ENCODE results near the gene CCDC28B.

Gene CCDC28B

DNA sequence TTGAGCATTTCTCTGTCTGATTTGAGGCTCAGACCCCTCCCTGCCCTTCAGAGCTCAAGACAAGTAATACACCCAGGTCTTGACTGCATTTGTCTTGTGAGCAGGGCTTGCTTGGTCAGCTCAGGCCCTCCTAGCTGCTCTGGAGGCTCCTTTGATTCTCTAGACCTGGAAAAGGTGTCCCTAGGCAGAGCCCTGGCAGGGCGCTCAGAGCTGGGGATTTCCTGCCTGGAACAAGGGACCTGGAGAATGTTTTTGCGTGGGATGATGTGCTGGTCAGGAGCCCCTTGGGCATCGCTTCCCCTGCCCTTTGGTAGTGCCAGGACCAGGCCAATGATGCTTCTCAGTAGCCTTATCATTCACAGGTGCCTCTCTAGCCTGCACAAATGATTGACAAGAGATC is 4.9 kb upstream of the CCDC28B start:
- DNase-seq, result no peak

DNA sequence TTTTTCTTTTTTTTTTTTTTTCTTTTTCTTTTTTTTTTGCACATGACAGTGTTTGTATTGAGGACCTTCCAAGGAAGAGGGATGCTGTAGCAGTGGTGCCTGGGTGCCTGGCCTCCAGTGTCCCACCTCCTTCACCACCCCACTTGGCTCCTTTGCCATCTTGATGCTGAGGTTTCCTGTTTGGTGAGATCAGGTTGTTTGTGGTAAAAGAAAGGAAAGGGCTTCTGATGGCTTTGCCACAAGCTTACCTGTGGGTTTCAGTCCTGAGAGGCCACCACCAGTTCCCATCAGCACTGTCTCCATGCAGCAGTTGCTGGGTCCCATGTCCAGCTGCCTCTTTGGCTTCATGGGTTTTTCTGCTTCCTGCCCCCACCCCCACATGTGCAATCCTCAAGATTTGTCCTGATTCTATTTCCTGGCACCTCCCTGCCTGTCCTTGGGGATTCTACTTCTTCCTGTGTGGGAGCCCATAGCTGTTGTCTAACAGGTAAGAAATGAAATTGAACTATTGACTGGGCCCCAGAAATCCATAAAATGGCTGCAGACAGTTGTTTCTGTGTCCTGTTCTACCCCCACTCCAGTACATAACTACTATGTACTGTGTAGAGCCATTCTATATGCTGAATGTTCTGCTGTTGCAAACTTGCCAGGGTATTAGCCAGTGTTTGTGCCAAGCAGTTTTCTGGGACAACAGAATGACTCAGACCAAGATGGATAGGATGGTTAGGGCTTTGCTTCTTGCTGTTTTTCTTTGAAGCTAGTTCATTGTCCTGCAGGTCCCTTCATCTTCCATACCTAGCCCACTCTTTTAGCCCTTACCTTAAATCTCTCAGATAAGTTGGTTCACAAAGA is 4.2 kb upstream of the CCDC28B start:
- DNase-seq, result no peak

DNA sequence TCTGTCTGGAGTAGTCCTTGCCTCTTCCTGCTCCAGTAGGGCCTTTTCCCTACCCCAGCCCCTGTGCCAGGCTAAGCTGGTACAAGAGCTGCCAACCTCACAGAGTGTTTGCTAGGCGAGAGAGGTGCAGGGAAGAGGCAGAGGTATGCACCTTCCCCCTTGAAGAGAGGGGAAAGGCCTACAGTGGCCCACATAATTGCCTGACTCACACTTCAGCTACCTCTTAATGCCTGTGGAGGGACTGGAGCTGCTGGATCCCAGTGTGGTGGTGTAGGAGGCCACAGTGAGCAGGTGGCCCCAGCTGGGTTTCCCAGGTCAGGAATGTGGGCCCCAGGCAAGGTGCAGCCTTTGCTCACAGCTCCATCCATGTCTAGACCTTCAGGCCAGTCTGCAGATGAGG is 3.3 kb upstream of the CCDC28B start:
- no peak for DNase-seq

DNA sequence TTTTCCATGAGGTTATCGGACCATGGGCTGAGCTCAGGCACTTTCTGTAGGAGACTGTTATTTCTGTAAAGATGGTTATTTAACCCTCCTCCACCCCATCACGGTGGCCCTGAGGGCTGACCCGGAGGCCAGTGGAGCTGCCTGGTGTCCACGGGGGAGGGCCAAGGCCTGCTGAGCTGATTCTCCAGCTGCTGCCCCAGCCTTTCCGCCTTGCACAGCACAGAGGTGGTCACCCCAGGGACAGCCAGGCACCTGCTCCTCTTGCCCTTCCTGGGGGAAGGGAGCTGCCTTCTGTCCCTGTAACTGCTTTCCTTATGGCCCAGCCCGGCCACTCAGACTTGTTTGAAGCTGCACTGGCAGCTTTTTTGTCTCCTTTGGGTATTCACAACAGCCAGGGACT is 2.6 kb upstream of the CCDC28B start:
- DNase-seq, result no peak

DNA sequence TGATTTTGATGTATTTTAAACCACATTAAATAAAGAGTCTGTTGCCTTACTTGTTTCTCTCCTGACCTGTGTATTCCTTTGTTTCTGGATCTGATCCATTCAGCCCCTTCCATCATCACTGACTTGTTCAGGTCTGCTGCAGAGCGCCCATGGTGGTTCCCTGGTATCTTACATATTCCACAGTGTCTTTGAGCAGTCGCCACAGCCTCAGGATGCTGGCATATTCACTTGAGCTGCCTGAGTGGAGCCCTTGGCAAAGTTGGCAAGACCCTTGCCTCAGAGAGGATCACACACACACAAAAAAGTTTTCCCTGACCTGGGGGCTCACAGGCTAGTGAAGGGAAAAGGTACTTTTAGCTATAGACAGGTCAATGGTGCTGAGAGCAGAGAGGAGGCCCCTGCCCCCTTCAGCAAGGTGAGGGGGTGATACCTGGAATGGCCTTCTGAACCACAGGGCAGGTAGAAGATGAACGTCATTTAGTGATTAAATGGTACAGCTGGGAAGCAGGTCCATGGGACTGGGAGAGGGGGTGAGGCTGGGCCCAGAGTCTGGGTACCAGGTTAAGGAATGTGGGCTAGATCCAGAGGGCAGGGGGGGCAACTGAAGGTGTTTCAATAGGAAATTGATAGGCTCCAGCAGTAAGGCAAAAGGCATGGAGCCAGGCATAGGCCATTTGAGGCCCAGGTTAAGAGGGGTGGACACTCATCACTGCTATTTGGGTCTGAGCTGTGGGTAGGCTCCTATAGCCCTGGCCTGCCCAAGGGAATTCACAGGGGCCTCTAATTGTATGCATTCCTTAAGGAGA is 2.0 kb upstream of the CCDC28B start:
- DNase-seq, result no peak

DNA sequence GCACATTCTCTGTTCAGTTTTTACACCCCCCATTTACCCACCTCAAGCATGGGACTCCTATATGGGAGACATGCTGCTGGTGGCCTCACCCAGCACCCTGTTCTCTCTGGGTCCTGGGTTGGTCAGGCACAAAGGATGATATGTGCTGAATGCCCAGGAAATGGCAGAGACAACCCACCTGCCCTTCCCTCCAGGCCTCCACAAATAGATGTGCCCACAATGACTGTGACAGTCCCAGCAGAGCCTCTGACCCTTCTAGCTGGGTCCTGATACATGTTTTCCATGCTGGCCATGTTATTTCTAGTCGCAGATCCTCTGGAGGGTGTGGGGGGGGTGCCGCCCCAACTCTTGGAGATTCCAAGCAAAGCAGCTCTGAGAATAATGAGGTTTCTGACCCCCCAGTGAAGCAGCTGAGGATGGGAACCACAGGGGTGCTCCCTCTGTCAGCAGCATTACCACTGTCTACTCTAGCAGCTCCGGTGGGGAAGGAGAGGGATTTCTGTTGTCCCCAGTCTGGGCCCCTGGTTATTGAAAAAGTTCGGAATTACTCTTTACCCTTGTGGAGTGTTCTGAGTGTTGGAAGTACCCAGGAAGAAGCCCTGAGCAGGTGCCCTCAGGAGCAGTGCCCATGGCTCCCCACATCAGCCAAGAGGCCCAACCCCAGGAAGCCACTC is 1.2 kb upstream of the CCDC28B start:
- DNase-seq, result no peak

DNA sequence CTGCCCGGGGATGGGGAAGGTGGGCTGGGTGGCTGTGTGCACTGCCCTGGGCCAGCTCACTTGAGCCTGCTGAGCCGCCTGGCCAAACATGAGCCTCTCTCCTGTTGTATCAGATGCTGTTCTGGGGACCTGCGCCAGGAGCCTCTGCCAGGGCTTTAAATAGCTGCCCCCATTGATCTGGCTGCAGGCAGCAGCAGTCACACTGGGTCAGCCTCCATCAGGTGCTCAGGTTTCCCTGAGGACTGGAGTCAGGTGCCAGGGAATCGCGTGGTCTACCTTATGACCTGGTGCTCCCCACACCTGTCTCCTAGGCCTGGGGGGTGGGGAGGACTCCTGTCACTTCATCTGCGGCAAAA is 700 bp upstream of the CCDC28B start:
- no peak for DNase-seq

DNA sequence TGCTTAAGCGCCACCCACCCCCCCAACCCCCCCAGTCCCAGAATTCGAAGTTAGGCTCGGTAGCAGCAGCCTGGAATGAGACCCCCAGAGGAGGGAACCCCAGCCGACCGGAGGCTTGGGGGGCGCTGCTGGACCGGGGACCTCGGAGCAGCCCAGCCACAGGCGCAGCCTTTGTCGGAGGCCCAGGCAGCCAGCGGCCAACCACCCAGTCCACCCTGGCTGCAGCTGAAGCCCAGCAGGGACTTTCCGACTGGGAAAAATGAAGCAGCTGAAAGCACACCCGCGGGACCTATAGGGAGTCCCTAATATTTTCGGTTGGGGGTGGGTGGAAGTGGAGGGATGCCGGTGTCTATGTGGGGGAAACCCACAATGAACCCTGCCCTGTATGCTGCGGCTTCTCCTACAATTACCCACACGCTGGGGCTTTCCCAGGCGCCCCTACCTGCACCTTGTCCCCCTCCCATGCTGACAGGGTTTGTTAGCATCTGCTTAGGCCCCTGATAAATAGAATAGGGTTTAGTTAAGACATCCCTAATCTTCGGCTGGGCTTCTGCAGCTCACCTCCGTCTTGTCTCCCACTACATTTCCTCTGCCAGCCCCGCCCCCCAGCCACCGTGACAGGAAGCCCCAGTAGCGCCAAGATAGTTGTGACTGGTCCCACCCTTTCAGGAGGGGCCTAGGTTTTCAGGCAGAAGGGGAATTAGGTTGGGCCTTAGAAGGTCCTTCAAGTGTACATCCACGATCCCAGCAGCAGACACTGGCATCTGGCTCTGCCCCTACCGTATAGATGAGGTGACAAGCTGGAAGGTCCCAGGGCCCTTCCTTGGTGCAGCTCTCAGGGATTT is 838 bp downstream of the CCDC28B start:
- peak; percentile 23 for DNase-seq

DNA sequence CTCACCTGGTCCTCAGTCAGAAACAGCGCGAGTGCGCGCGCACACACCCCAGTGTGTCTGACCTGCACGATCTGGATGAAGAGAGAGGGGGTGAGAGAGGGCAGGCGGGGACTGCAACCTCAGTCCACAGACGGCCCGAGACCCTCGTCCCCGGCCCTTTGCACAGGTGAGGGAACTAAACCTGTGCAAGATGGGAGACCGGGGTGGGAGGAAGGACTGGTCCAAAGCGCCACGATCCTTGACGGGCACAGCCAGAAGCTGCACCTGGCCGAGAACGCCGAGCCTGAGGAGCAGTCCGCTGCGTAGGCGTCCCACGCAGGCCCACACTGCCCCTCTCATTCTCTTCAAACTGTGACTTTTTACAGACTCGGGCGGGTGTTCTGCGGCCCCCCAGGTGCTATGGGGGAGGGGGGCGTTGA is 4.6 kb downstream of the CCDC28B start:
- DNase-seq, result no peak

DNA sequence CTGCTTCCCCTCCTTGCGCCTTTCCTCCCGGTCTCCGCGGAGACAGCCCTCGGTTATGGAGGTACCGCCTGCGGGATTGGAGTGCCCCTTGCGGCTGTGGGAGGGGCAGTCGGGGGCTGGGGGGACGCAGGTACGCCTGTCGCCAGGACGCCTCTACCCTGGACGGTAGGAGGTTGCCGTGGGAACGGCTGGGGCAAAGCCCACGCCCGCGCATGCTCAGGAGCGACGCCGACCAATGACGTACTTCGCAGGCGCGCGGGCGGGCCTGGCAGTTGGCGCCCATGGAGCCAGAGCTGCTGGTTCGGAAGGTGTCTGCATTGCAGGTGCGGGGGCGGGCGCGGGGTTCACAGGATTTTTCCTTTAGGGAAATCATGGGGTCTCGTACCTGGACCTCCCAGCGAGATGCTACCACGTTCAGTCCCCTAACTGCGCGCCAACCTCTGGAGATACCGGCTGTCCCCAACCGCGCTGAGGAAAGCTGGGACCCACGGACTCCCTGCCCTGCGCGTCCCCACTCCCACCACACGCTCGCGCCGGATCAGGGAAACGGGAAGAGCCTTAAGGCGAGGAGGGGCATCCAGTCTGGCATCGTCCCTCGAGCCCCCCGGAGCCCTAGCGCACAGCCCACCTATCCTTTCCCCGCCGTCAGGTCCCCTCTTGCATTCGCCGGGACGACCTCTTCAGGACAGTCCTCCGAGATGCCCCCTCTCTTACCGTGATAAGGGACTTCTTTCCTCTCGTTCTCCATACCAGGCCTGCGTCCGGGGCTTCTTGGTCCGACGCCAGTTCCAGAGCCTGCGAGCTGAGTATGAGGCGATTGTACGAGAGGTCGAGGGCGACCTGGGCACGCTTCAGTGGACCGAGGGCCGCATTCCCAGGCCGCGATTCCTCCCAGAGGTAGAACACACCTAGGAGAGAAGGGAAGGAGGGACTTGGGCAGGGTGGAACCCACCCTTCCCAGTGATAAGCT is 5.3 kb downstream of the CCDC28B start, which contains the start of gene IQCC:
Gene IQCC (plus strand): TSS at position 271 of the 970 bp plus-strand sequence. CDS start 11 bp downstream, at position 282.
- peak; percentile 69 for DNase-seq

DNA sequence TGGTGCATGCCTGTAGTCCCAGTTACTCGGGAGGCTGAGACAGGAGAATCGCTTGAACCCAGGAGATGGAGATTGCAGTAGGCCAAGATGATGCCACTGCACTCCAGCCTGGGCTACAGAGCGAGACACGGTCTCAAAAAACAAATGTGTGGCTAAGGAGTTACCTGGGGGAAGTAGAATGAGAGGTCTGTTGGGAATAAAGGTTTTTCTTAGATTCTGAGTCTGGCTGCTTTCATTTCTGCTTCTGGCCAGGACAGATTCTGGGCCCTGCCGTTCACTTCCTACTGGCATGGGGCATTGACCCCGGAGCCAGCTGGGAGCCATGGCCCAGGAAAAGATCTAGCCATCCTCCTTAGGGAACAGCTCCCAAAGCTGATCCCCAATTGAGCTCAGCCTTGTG is 8.1 kb downstream of the CCDC28B start:
- peak; percentile 14 for DNase-seq

DNA sequence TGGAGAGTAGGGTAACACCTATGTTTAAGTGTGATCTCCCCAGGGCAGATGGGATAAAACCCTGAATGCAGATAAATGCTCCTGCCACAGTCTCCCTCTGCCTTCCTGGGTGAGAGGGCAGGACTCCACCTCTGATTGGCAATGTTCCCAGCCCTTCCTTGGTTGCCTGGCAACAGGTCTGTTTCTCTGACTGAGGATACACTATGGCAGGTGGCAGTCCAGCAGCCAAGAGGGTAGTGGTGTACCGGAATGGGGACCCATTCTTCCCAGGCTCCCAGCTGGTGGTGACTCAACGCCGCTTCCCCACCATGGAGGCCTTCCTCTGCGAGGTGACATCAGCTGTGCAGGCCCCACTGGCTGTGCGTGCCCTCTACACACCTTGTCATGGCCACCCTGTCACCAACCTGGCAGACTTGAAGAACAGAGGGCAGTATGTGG is 8.5 kb downstream of the CCDC28B start, which contains the start of gene DCDC2B:
Gene DCDC2B (plus strand): TSS at position 199 of the 438 bp plus-strand sequence. CDS start 5 bp downstream, at position 204.
- DNase-seq, result no peak

DNA sequence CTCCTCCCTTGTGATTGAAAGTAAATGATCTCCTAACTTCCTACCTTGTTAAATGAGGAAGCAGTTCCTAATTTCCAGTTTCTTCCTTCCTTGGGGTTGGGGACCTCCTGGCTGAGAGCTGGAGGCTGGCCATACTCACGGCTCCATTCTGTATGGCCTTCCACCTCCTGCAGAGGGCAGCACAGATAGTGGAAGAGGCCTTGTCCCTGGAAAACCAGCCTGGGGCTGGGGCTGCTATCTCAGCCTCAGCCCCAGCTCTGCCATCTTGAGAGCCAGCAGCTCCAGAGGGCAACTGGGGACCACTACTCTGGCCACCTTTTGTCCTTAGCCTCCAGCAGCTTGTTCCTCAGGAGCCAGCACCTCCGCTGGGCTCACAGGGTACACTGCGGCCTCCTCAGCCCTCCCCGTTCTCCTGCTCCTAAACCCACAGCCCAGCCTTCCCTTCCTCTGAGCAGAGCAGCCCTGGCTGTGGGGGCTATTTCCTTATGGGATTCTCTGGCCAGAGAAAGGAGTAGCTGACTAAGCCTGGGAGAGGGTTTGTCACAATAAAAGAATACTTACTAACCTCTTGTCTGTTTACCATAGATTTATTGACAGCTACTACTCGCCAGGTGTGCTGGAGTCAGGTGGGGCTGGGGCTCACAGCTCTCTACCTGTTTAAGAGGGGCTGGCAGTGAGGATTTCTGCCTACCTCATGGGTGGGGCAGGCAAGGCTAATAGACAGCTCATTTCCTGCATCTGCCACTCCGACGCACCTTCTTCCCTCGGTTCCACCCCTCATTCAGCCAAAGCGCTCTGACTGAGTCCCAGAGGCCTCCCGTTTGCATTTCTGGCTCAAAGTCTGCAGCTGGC is 15.5 kb downstream of the CCDC28B start:
- peak; percentile 49 for DNase-seq

DNA sequence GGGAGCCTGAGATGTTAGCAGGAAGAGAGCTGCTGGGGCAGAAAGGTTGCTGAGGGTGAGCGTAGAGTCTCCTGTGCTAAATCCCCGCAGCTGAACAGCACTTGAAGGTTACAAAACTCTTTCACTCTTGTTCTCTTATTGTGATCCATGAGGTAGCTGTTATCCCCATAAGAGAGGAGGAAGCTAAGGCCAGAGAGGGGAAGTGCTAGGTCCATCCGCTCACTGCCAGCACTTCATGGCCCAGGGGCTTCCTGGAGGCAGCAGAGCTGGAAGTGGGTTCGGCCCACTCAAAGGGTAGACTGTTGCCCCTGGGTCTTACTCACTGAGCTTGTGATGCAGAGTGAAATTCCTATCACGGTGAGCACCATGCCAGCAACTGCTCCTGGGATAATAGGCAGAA is 16.2 kb downstream of the CCDC28B start:
- no peak for DNase-seq

DNA sequence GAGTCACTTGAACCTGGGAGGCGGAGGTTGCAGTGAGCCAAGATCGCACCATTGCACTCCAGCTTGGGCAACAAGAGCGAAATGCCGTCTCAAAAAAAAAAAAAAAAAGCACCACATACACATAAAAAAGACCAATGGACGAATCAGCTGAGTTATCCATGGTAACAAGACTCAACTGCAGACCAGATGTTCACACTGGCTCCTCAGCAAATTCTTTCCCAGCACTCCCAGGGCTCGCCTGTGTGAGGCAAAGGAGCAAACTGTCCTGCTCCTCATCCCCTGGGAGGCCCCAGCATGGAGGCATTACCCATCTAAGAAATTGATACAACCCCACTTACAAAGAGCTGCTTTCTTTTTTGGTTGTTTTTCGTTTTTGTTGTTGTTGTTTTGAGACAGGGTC is 18.6 kb downstream of the CCDC28B start:
- DNase-seq, result no peak

DNA sequence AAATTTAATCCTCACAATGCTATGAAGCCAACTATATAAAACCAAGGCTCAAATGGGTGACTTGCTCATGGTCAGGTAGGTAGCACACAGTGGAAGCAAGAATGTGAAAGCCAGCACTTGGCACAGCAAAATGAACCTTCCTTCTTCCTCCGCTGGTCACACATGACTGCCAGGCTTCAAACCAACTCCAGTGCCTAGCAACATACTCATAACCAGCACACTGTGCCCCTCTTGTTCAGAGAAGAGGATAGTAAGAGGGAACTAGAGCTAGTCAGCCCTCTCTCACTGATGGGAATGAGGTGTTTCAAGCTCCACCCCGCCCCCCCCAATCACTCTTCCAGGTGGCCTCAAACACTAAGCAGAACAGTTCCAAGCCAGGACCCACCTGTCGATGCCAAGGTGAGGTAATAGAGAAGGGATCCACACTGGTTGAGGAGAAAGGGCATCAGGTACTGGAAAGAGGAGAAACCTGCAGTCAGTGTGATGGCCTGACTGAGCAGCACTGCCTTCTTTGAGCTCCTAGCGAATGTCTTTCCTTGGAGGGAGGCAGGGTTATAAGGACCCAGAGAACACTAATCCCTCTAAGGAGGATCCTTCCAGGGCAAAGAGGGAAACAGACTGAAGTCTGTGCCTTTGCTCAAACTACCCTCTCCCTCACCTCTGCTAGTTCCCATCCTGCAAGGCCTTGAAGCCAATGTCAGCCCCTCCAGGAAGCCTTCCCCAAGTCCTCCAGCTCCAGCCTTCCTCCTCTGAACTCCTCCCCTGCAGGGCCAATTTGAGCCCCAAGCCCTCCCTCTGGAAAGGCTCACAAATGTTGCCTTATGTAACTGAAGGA is 20.6 kb downstream of the CCDC28B start:
- DNase-seq, result no peak

DNA sequence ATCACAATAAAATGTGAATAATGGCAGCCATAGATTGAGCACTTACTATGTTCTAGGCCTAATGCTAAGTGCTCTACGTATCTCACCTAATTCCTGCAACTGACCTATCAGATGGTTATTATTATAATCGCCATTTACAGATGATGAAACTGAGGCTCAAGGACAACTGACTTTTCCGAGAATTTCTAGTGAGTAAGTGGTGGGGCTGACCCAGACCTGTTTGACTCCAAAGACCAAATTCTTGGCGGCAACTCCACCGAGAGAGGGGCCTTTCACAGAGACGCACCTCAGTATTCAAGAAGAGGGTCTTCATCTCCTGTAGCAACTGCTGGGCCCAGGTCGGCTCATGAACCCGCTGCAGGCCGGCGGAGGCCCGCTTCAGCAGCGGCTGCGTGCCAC is 21.2 kb downstream of the CCDC28B start:
- no peak for DNase-seq

DNA sequence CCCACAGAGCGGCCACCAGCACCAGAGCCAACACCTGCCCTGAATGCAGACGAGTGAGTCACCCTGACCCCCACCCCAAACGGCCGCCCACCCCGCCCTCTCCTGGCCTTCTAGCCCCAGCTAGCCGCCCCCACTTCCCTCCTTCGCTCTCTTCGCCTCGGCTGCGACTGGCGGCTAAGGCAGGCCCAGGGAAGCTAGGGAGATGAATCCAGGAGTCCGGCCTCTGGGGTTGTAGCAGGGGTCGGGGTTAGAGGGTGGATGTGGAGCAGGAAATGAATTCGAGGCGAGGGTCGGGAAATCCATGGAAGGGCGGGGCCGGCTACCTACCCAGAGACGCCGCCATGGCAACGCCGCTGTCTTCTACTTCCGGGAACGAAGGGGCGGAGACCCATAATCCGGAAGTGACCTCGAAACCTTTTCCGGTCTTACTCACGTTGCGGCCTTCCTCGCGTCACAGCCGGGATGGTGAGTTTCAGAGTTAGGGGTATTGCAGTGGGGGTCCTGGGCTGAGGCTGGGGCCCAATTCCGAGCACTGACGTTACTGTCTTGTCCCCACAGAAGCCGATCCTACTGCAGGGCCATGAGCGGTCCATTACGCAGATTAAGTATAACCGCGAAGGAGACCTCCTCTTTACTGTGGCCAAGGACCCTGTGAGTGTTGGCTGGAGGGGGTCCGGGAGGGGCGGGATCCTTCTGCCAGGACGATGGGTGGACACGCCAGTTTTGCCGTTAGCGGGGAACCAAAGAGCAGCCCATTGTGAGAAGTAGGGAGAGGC is 21.8 kb downstream of the CCDC28B start, which contains the start of the genes EIF3I and TMEM234:
Gene EIF3I (plus strand): TSS at position 428 of the 776 bp plus-strand sequence. CDS start 35 bp downstream, at position 463.
Gene TMEM234 (minus strand): TSS at position 374 of the 776 bp plus-strand sequence. CDS start 31 bp downstream, at position 343.
- peak; percentile 89 for DNase-seq
